SK-N-SH (cell line): ENCODE data around the gene PGF. TPM values are rescaled to one million over a fixed set of nuclear protein-coding genes. Genes with fewer than 3 reads are reported as not detected.

Experiments
- CTCF ChIA-PET: fragments of 300-600, 350-600 bp; formaldehyde crosslinking; extraction: SDS; loops from one replicate; lab custom pipeline; 2021; lab: Yijun Ruan, JAX
- POLR2A ChIA-PET: fragments of 350-600 bp; sonication (Branson Sonifier 250); formaldehyde crosslinking; extraction: SDS; loops from one replicate; lab custom pipeline; 2020; ENCODE audit warnings: antibody characterized with exemption, inconsistent platforms; lab: Yijun Ruan, JAX
- DNase-seq: peaks from one replicate; pipeline ENCODE4 v3.0.0; 2012
- H2AFZ ChIP-seq: fragments of 200-600 bp; sonication (generic); 2 replicates; pipeline ENCODE4 v1.8.1; 2016; ENCODE audit warnings: antibody characterized with exemption, mild to moderate bottlenecking, low read depth
- H3F3A ChIP-seq: fragments of 200-600 bp; sonication (generic); replicated peaks from 2 replicates; pipeline ENCODE3; 2016; ENCODE audit warnings: antibody characterized with exemption, mild to moderate bottlenecking; ENCODE audit not compliant: insufficient read depth
- H3K27ac ChIP-seq, 2 experiments: fragments of 200-500 bp in 1 of 2; fragments of 200-600 bp in 1 of 2; sonication (Bioruptor generic) in 1 of 2; sonication (generic), shearing (Covaris generic) in 1 of 2; 2 replicates each; pipeline versions ENCODE4 v1.5.1 to v1.6.1; 2014 to 2016; ENCODE audit warnings: low read depth in 2 of 2, inconsistent platforms in 1 of 2, low read length in 1 of 2, mild to moderate bottlenecking in 1 of 2, mixed read lengths in 1 of 2
- H3K27me3 ChIP-seq: fragments of 200-600 bp; sonication (generic), shearing (Covaris generic); 2 replicates; pipeline ENCODE4 v1.6.1; 2016; ENCODE audit warnings: mixed run types; ENCODE audit not compliant: insufficient read depth
- H3K36me3 ChIP-seq, 2 experiments: fragments of 200-500 bp in 1 of 2; fragments of 200-600 bp in 1 of 2; sonication (Bioruptor generic) in 1 of 2; sonication (generic) in 1 of 2; replicated peaks in 1 of 2; 2 replicates each; pipeline versions ENCODE3 to v1.5.1; 2014 to 2016; ENCODE audit warnings: low read length in 1 of 2, mild to moderate bottlenecking in 1 of 2; ENCODE audit not compliant: insufficient read depth in 2 of 2, control insufficient read depth in 1 of 2
- H3K4me1 ChIP-seq, 2 experiments: fragments of 200-500 bp in 1 of 2; fragments of 200-600 bp in 1 of 2; sonication (Bioruptor generic) in 1 of 2; sonication (generic), shearing (Covaris generic) in 1 of 2; 2 replicates each; pipeline versions ENCODE4 v1.5.1 to v1.6.1; 2014 to 2016; ENCODE audit warnings: low read depth in 1 of 2, low read length in 1 of 2, mixed run types in 1 of 2; ENCODE audit not compliant: insufficient read depth in 2 of 2, control insufficient read depth in 1 of 2
- H3K4me2 ChIP-seq: fragments of 200-600 bp; sonication (generic), shearing (Covaris generic); 2 replicates; pipeline ENCODE4 v1.6.1; 2017; ENCODE audit warnings: mixed run types
- H3K4me3 ChIP-seq, 2 experiments: fragments of 200-500 bp in 1 of 2; fragments of 200-600 bp in 1 of 2; sonication (Bioruptor generic) in 1 of 2; sonication (generic), shearing (Covaris generic) in 1 of 2; 2 replicates each; pipeline versions ENCODE4 v1.5.1 to v1.8.1; 2014 to 2016; ENCODE audit warnings: low read depth in 2 of 2, inconsistent platforms in 1 of 2, low read length in 1 of 2, mild to moderate bottlenecking in 1 of 2, mixed read lengths in 1 of 2, moderate library complexity in 1 of 2
- H3K79me2 ChIP-seq: fragments of 200-600 bp; sonication (generic); 2 replicates; pipeline ENCODE4 v1.8.1; 2017; ENCODE audit warnings: mild to moderate bottlenecking; ENCODE audit not compliant: insufficient read depth
- H3K9ac ChIP-seq: fragments of 200-600 bp; sonication (generic); 2 replicates; pipeline ENCODE4 v1.6.1; 2017; ENCODE audit warnings: mixed run types
- H3K9me2 ChIP-seq: fragments of 200-600 bp; sonication (generic); 2 replicates; pipeline ENCODE4 v1.6.1; 2017; ENCODE audit warnings: mixed run types
- H3K9me3 ChIP-seq: fragments of 200-600 bp; sonication (generic); 2 replicates; pipeline ENCODE4 v1.6.1; 2017; ENCODE audit warnings: mixed run types, mild to moderate bottlenecking, moderate library complexity
- H4K20me1 ChIP-seq: fragments of 200-600 bp; sonication (generic); 2 replicates; pipeline ENCODE4 v1.6.1; 2017; ENCODE audit warnings: mild to moderate bottlenecking, mixed run types; ENCODE audit not compliant: insufficient read depth
- EP300 ChIP-seq, 2 experiments: IDR thresholded peaks; 2 replicates each; pipeline versions ENCODE4 v1.4.0 to v1.6.1; 2012; ENCODE audit warnings: borderline replicate concordance in 1 of 2, low read depth in 1 of 2, low read length in 1 of 2
- EZH2phosphoT487 ChIP-seq: fragments of 200-600 bp; sonication (generic); IDR thresholded peaks from 2 replicates; pipeline ENCODE4 v1.6.1; 2017; ENCODE audit warnings: low read depth, mixed run types, mild to moderate bottlenecking, antibody characterized with exemption, moderate library complexity, borderline replicate concordance
- FOSL2 ChIP-seq: IDR thresholded peaks from 2 replicates; pipeline ENCODE4 v1.4.0; 2012; ENCODE audit warnings: low read depth, mild to moderate bottlenecking, moderate library complexity, borderline replicate concordance
- FOXJ3 ChIP-seq: sonication (generic); formaldehyde crosslinking; IDR thresholded peaks from 2 replicates; pipeline ENCODE4 v1.5.1; 2020; ENCODE audit warnings: mild to moderate bottlenecking, missing genetic modification reagents
- GATA2 ChIP-seq: sonication (generic); formaldehyde crosslinking; IDR thresholded peaks from 2 replicates; pipeline ENCODE4 v1.5.0; 2020; ENCODE audit warnings: mild to moderate bottlenecking, missing genetic modification reagents
- IRF3 ChIP-seq: fragments of 150-350 bp; IDR thresholded peaks from 2 replicates; pipeline ENCODE4 v1.6.1; 2016; ENCODE audit warnings: mild to moderate bottlenecking, low read depth, low read length
- JUND ChIP-seq: IDR thresholded peaks from 2 replicates; pipeline ENCODE4 v1.4.0; 2012
- MEF2A ChIP-seq: IDR thresholded peaks from 2 replicates; pipeline ENCODE4 v1.4.0; 2012; ENCODE audit warnings: low read depth, borderline replicate concordance
- NFIC ChIP-seq: IDR thresholded peaks from 2 replicates; pipeline ENCODE4 v1.4.0; 2012; ENCODE audit warnings: borderline replicate concordance
- RAD21 ChIP-seq: IDR thresholded peaks from 2 replicates; pipeline ENCODE4 v1.6.1; 2012; ENCODE audit warnings: mild to moderate bottlenecking, low read length
- RXRA ChIP-seq: IDR thresholded peaks from 2 replicates; pipeline ENCODE4 v1.4.0; 2012; ENCODE audit warnings: low read depth, mild to moderate bottlenecking, borderline replicate concordance
- SIN3A ChIP-seq: IDR thresholded peaks from 2 replicates; pipeline ENCODE4 v1.6.1; 2012; ENCODE audit warnings: low read depth, mild to moderate bottlenecking, low read length, moderate library complexity, borderline replicate concordance
- TAF1 ChIP-seq: IDR thresholded peaks from 2 replicates; pipeline ENCODE4 v1.6.1; 2012; ENCODE audit warnings: low read depth, mild to moderate bottlenecking, low read length, moderate library complexity, borderline replicate concordance
- WGBS: methylation state at CpG from one replicate; pipeline ENCODE4 v1.1.6; 2017; ENCODE audit warnings: low lambda C conversion rate; 5-methylcytosine and 5-hydroxymethylcytosine counted together
- polyA plus RNA-seq, 3 experiments: library from polyadenylated mRNA; depleted of rRNA; stranded (reverse); fragments of >200 nt; gene quantifications; 2 replicates each; pipeline ENCODE4 v1.2.3, GENCODE V29; 2012
- TF ChIP-seq, protein P1 (sequence below): IDR thresholded peaks from 2 replicates; pipeline ENCODE4 v1.4.0; 2012; ENCODE audit warnings: low read depth, borderline replicate concordance
- TF ChIP-seq, protein P2 (sequence below): fragments of 150-350 bp; IDR thresholded peaks from 2 replicates; pipeline ENCODE4 v1.6.1; 2017; ENCODE audit warnings: antibody characterized with exemption, low read length, low read depth, borderline replicate concordance
- TF ChIP-seq, protein P3 (sequence below): IDR thresholded peaks from 2 replicates; pipeline ENCODE4 v1.4.0; 2012; ENCODE audit warnings: low read depth, borderline replicate concordance

The PGF gene
- polyA plus RNA-seq, 1 of the 3 experiments (the other 2 are of a cell fraction) = 4.4 TPM

- Histone ChIP-seq H3K4me3 (no peak overlapping the region), H3K27ac (no peak overlapping the region)
- TF ChIP-seq GATA2 (CRISPR knock-in tag) = no peak
- TF ChIP-seq MEF2A = no peak
- TF ChIP-seq EP300 (IDR thresholded peaks at IDR 0.05; ENCODE audit: borderline replicate concordance in 1 of 2, low read depth in 1 of 2, low read length in 1 of 2) = no peak
- TF ChIP-seq FOXJ3 (CRISPR knock-in tag) = no peak
- no peak for TF ChIP-seq IRF3
- no peak for TF ChIP-seq TAF1
- no peak for TF ChIP-seq NFIC
- TF ChIP-seq, protein P1, sequence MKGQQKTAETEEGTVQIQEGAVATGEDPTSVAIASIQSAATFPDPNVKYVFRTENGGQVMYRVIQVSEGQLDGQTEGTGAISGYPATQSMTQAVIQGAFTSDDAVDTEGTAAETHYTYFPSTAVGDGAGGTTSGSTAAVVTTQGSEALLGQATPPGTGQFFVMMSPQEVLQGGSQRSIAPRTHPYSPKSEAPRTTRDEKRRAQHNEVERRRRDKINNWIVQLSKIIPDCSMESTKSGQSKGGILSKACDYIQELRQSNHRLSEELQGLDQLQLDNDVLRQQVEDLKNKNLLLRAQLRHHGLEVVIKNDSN = no peak
- no peak for TF ChIP-seq FOSL2
- TF ChIP-seq SIN3A = no peak
- TF ChIP-seq, protein P2, sequence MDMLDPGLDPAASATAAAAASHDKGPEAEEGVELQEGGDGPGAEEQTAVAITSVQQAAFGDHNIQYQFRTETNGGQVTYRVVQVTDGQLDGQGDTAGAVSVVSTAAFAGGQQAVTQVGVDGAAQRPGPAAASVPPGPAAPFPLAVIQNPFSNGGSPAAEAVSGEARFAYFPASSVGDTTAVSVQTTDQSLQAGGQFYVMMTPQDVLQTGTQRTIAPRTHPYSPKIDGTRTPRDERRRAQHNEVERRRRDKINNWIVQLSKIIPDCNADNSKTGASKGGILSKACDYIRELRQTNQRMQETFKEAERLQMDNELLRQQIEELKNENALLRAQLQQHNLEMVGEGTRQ = no peak
- TF ChIP-seq, protein P3, sequence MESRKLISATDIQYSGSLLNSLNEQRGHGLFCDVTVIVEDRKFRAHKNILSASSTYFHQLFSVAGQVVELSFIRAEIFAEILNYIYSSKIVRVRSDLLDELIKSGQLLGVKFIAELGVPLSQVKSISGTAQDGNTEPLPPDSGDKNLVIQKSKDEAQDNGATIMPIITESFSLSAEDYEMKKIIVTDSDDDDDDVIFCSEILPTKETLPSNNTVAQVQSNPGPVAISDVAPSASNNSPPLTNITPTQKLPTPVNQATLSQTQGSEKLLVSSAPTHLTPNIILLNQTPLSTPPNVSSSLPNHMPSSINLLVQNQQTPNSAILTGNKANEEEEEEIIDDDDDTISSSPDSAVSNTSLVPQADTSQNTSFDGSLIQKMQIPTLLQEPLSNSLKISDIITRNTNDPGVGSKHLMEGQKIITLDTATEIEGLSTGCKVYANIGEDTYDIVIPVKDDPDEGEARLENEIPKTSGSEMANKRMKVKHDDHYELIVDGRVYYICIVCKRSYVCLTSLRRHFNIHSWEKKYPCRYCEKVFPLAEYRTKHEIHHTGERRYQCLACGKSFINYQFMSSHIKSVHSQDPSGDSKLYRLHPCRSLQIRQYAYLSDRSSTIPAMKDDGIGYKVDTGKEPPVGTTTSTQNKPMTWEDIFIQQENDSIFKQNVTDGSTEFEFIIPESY = no peak
- no peak for TF ChIP-seq RAD21
- TF ChIP-seq RXRA = no peak
- no peak for TF ChIP-seq JUND
- TF ChIP-seq EZH2phosphoT487 = no peak
- TF ChIP-seq, all 33 proteins: peak for 0
- Histone ChIP-seq H4K20me1 (no peaks in the 10 kb centered on the region), H3K36me3 (peaks cover 0 to 11% of the 10 kb centered on the region in 2 experiments), H3K4me2 (no peak overlapping the region), H3K9me2 (no peaks in the 10 kb centered on the region), H3K9ac (no peak overlapping the region), H3F3A (peaks cover 22% of the 10 kb centered on the region), H3K27me3 (no peaks in the 10 kb centered on the region), H3K9me3 (no peaks in the 10 kb centered on the region), H3K4me1 (no peaks in the 10 kb centered on the region; a peak in 1 of 4 replicates), H2AFZ (no peak overlapping the region), H3K79me2 (no peaks in the 10 kb centered on the region)
- no peak for DNase-seq
- CTCF ChIA-PET = interaction anchor here (4.7 to 26.0 kb wide), 6 partner anchors 14 to 181 kb away, joined by 20 to 537 read pairs (median 88); partner anchors contain the start of genes DLST and PROX2
- 85% methylated on average over 8 of the region's 9 CpGs for WGBS
- POLR2A ChIA-PET = interaction anchor here (1.1 kb wide), 1 partner anchor 26 kb away, joined by 3 read pairs; no protein-coding TSS in a partner anchor
These were observed 46.5 kb downstream of the PGF start for GRCh38 chr14:74908861-74909341.
